Sigmoid colon (tissue), 7 donors: ENCODE results near the gene LRP8. TPM values are rescaled to one million over a fixed set of nuclear protein-coding genes. Genes with fewer than 3 reads are reported as not detected.

Source experiments
- DNase-seq: peaks from one replicate; pipeline ENCODE4 v3.0.0-alpha.2; 2019
- H3K27ac ChIP-seq, 4 donors: fragments of 200-600 bp; sonication (generic); one replicate each; pipeline ENCODE4 v1.5.1; 2016 to 2019; ENCODE audit warnings: mild to moderate bottlenecking in 1 of 4
- H3K27me3 ChIP-seq, 3 donors: fragments of 200-600 bp; sonication (generic); one replicate each; pipeline ENCODE4 v1.5.1; 2019; ENCODE audit warnings: mild to moderate bottlenecking in 1 of 3
- H3K36me3 ChIP-seq, 4 donors: fragments of 200-600 bp; sonication (generic); one replicate each; pipeline ENCODE4 v1.5.1; 2016 to 2019
- H3K4me1 ChIP-seq, 4 donors: fragments of 200-600 bp; sonication (generic); one replicate each; pipeline ENCODE4 v1.5.1; 2017 to 2019
- H3K4me3 ChIP-seq, 4 donors: fragments of 200-600 bp; sonication (generic); one replicate each; pipeline ENCODE4 v1.5.1; 2017 to 2019; ENCODE audit warnings: mild to moderate bottlenecking in 2 of 4, moderate library complexity in 1 of 4
- H3K9me3 ChIP-seq, 4 donors: fragments of 200-600 bp in 3 of 4; sonication (generic) in 3 of 4; one replicate each; pipeline versions ENCODE4 v1.5.1 to v1.6.1; 2013 to 2019
- EP300 ChIP-seq, 4 donors: sonication (generic); formaldehyde crosslinking; IDR thresholded peaks; one replicate each; pipeline ENCODE4 v1.6.1; 2017; ENCODE audit warnings: antibody characterized with exemption in 4 of 4
- POLR2A ChIP-seq, 2 donors: fragments of 450-650 bp; IDR thresholded peaks; one replicate each; pipeline ENCODE4 v1.6.1; 2016; ENCODE audit warnings: antibody characterized with exemption in 2 of 2, mild to moderate bottlenecking in 2 of 2, moderate library complexity in 2 of 2
- POLR2AphosphoS5 ChIP-seq, 4 donors: sonication (generic); formaldehyde crosslinking; IDR thresholded peaks; one replicate each; pipeline ENCODE4 v1.6.1; 2017; ENCODE audit warnings: antibody characterized with exemption in 4 of 4
- WGBS, 2 donors: extraction: QIAGEN DNeasy Blood & Tissue Kit; methylation state at CpG; one replicate each; pipeline ENCODE4 v1.1.7; 2013; 5-methylcytosine and 5-hydroxymethylcytosine counted together
- intact Hi-C: fragments of 100-400 bp; cut with DNase I; formaldehyde crosslinking; loops from one replicate; pipeline ENCODE4 v1.15.1; 2023
- polyA plus RNA-seq, 3 donors: library from polyadenylated mRNA; stranded (reverse); fragments of 200-250 nt; gene quantifications; one replicate each; pipeline ENCODE4 v1.2.3, GENCODE V29; 2013
- total RNA-seq, 4 donors: library from RNA; depleted of rRNA; stranded (reverse); fragments of >200 nt; gene quantifications; one replicate each; pipeline ENCODE4 v1.1.0, GENCODE V29; 2016
- TF ChIP-seq, protein P1 (sequence below), 4 experiments: fragments of 450-650 bp in 3 of 4; fragments of 200-600 bp in 1 of 4; IDR thresholded peaks; one replicate each; pipeline ENCODE4 v1.5.1; 2016 to 2019; ENCODE audit warnings: antibody characterized with exemption in 4 of 4, mild to moderate bottlenecking in 3 of 4, moderate library complexity in 2 of 4
- donor health status: healthy with polysubstance abuse.
- donor health status: Bipolar disorder and iron deficiency.
- donor health status: healthy.

Gene LRP8
- total and polyA plus RNA-seq, 7 donors = 0.69 to 7.8 (median 1.2) TPM

DNA sequence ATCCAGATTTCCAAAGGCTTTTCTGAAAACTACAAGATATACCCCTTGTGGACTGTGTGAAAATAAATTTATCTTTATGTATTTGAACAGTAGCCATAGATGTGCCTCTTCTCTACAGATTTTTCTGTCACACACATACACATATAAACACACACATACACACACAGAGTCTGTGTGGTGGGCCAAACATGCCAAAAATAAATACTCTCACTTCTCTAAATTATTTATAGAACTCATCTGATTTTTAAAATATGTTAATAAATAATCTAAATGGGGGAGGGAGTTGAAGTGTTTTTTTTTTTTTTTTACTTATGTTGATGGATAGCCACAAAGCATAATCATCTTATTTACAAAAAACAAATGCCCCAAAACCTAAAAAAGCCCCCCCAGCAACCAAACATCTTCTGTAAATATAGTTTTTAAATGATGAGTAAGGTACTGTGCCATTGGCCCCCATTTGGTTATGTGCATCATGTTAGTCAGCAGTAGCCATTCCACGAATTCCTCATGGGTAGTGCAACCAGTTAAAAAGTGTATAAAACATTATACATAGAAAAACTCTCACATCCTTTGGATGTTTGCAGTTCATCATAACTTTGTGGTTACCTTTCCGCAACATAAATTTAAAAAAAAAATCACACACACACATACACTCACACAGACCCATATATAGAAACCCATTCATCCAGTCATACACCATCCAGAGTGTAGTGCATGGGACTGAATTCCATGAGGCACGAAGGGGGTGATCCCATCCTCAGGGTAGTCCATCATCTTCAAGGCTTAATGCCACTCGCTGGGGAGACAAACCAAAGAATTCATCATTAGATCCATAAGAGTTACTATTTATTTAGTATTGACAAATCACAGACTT lies 81.4 kb downstream of the LRP8 start:
- Histone ChIP-seq H3K27ac (no peak overlapping the region), H3K4me1 (no peaks in the 10 kb centered on the region), H3K9me3 (no peaks in the 10 kb centered on the region), H3K4me3 (no peak overlapping the region), H3K27me3 (no peaks in the 10 kb centered on the region), H3K36me3 (no peaks in the 10 kb centered on the region)
- TF ChIP-seq POLR2AphosphoS5 (IDR thresholded peaks at IDR 0.05) = no peak
- no peak for TF ChIP-seq POLR2A (IDR thresholded peaks at IDR 0.05)
- no peak for TF ChIP-seq EP300 (IDR thresholded peaks at IDR 0.05)
- 81 to 97% methylated on average over 4 of the region's 4 CpGs for WGBS, 2 donors
- intact Hi-C loops = no loop called here
- no peak for DNase-seq

GRCh38 chr1:53244141-53244540 lies 83.7 kb downstream of the LRP8 start:
- Histone ChIP-seq H3K27me3 (no peaks in the 10 kb centered on the region), H3K27ac (no peak overlapping the region), H3K4me3 (no peak overlapping the region), H3K36me3 (no peaks in the 10 kb centered on the region), H3K9me3 (no peaks in the 10 kb centered on the region), H3K4me1 (peaks cover 0 to under 1% (median under 1%) of the 10 kb centered on the region in 4 donors)
- 65 to 69% methylated on average over 4 of the region's 4 CpGs for WGBS, 2 donors
- no peak for TF ChIP-seq POLR2A (IDR thresholded peaks at IDR 0.05)
- TF ChIP-seq, protein P1, sequence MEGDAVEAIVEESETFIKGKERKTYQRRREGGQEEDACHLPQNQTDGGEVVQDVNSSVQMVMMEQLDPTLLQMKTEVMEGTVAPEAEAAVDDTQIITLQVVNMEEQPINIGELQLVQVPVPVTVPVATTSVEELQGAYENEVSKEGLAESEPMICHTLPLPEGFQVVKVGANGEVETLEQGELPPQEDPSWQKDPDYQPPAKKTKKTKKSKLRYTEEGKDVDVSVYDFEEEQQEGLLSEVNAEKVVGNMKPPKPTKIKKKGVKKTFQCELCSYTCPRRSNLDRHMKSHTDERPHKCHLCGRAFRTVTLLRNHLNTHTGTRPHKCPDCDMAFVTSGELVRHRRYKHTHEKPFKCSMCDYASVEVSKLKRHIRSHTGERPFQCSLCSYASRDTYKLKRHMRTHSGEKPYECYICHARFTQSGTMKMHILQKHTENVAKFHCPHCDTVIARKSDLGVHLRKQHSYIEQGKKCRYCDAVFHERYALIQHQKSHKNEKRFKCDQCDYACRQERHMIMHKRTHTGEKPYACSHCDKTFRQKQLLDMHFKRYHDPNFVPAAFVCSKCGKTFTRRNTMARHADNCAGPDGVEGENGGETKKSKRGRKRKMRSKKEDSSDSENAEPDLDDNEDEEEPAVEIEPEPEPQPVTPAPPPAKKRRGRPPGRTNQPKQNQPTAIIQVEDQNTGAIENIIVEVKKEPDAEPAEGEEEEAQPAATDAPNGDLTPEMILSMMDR (IDR thresholded peaks at IDR 0.05) = no peak
- TF ChIP-seq EP300 (IDR thresholded peaks at IDR 0.05) = no peak
- TF ChIP-seq POLR2AphosphoS5 (IDR thresholded peaks at IDR 0.05) = no peak
- no peak for DNase-seq
- intact Hi-C loops = no loop called here

- intact Hi-C loops = no loop called here
- Histone ChIP-seq H3K4me1 (peaks cover 0 to 11% (median 7%) of the 10 kb centered on the region in 4 donors), H3K9me3 (no peaks in the 10 kb centered on the region), H3K27me3 (no peaks in the 10 kb centered on the region), H3K36me3 (no peaks in the 10 kb centered on the region), H3K4me3 (no peak overlapping the region), H3K27ac (no peak overlapping the region)
- DNase-seq = no peak
- 79 to 84% methylated on average over 4 of the region's 4 CpGs for WGBS, 2 donors
- TF ChIP-seq POLR2AphosphoS5 (IDR thresholded peaks at IDR 0.05) (no peak), EP300 (IDR thresholded peaks at IDR 0.05) (no peak), POLR2A (IDR thresholded peaks at IDR 0.05) (no peak)
- TF ChIP-seq, protein P1 (IDR thresholded peaks at IDR 0.05) = no peak
Measured at GRCh38 chr1:53242381-53242780, 85.5 kb downstream of the LRP8 start.

DNA sequence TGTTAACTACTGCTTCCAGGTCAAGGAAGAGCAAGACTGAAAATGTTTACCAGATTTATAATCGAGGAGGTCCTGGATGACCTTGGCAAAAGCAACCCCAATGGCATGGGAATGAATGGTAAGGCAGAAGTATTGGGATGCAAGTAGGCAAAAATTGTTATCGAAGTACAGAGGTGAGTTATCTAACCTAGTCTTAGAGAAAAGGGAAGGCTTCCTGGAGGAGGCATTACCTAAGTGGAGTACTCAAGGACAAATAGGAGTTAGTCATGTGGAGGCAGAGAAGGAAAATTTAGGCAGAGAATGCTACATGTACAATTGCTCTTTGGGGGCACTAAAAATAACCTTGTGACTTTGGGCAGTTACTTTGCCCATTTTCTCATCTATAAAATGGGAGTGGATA lies 86.0 kb downstream of the LRP8 start:
- Histone ChIP-seq H3K27me3 (no peaks in the 10 kb centered on the region), H3K27ac (no peak overlapping the region), H3K4me3 (no peak overlapping the region), H3K36me3 (no peaks in the 10 kb centered on the region), H3K4me1 (peaks cover 0 to 16% (median 13%) of the 10 kb centered on the region in 4 donors), H3K9me3 (no peaks in the 10 kb centered on the region)
- WGBS, 2 donors = 80 to 87% methylated on average over 2 of the region's 2 CpGs
- intact Hi-C loops = no loop called here
- DNase-seq = no peak
- no peak for TF ChIP-seq POLR2AphosphoS5 (IDR thresholded peaks at IDR 0.05)
- TF ChIP-seq, protein P1 (IDR thresholded peaks at IDR 0.05) = no peak
- no peak for TF ChIP-seq EP300 (IDR thresholded peaks at IDR 0.05)
- TF ChIP-seq POLR2A (IDR thresholded peaks at IDR 0.05) = no peak
